Measurements from ENCODE around the gene HS6ST2.

Gene HS6ST2

GRCh38 chrX:132638313-132638712, 320.1 kb downstream of the HS6ST2 start (continued):
- TF ChIP-seq ZNF366 (tag by site-specific recombination; conservative IDR thresholded peaks at IDR 0.05) (peak; percentile 79), BCL11B (tag by site-specific recombination; IDR thresholded peaks at IDR 0.05; ENCODE audit: low read depth) (peak; percentile 33; the same call in 1 of the 2 replicates), ZNF777 (tag by site-specific recombination; IDR thresholded peaks at IDR 0.05; ENCODE audit: borderline replicate concordance) (no peak), ZNF24 (tag by site-specific recombination; IDR thresholded peaks at IDR 0.05) (0 out of 2 replicates have a peak, but pooled peaks have one; percentile 45), ZNF580 (tag by site-specific recombination; IDR thresholded peaks at IDR 0.05) (peak; percentile 65; the same call in 1 of the 2 replicates), TSHZ1 (tag by site-specific recombination; IDR thresholded peaks at IDR 0.05; ENCODE audit: borderline replicate concordance) (peak; percentile 74; the same call in 1 of the 2 replicates), IKZF3 (tag by site-specific recombination; IDR thresholded peaks at IDR 0.05) (peak; percentile 29; the same call in 1 of the 2 replicates), ZNF701 (tag by site-specific recombination; IDR thresholded peaks at IDR 0.05) (no peak), ZNF677 (tag by site-specific recombination; IDR thresholded peaks at IDR 0.05) (no peak), PRDM6 (tag by site-specific recombination; IDR thresholded peaks at IDR 0.05) (peak; percentile 47; the same call in 1 of the 2 replicates), ZBTB11 (tag by site-specific recombination; conservative IDR thresholded peaks at IDR 0.05; ENCODE audit: low read depth) (peak; percentile 29; the same call in 1 of the 2 replicates), ZIC2 (tag by site-specific recombination; IDR thresholded peaks at IDR 0.05) (0 out of 2 replicates have a peak, but pooled peaks have one; percentile 21), ZNF404 (tag by site-specific recombination; IDR thresholded peaks at IDR 0.05) (no peak), TCF7L2 (IDR thresholded peaks at IDR 0.05; ENCODE audit: borderline replicate concordance, low read depth, low read length) (peak; percentile 72), ZXDB (tag by site-specific recombination; IDR thresholded peaks at IDR 0.05) (peak; percentile 45; the same call in 1 of the 2 replicates), ZNF664 (tag by site-specific recombination; IDR thresholded peaks at IDR 0.05) (peak; percentile 41; the same call in 1 of the 2 replicates), ZNF629 (tag by site-specific recombination; IDR thresholded peaks at IDR 0.05) (peak; percentile 63), ZNF843 (tag by site-specific recombination; IDR thresholded peaks at IDR 0.05) (peak; percentile 93), ZFP69B (tag by site-specific recombination; IDR thresholded peaks at IDR 0.05) (peak; percentile 35; the same call in 1 of the 2 replicates)
- TF ChIP-seq, protein P1, sequence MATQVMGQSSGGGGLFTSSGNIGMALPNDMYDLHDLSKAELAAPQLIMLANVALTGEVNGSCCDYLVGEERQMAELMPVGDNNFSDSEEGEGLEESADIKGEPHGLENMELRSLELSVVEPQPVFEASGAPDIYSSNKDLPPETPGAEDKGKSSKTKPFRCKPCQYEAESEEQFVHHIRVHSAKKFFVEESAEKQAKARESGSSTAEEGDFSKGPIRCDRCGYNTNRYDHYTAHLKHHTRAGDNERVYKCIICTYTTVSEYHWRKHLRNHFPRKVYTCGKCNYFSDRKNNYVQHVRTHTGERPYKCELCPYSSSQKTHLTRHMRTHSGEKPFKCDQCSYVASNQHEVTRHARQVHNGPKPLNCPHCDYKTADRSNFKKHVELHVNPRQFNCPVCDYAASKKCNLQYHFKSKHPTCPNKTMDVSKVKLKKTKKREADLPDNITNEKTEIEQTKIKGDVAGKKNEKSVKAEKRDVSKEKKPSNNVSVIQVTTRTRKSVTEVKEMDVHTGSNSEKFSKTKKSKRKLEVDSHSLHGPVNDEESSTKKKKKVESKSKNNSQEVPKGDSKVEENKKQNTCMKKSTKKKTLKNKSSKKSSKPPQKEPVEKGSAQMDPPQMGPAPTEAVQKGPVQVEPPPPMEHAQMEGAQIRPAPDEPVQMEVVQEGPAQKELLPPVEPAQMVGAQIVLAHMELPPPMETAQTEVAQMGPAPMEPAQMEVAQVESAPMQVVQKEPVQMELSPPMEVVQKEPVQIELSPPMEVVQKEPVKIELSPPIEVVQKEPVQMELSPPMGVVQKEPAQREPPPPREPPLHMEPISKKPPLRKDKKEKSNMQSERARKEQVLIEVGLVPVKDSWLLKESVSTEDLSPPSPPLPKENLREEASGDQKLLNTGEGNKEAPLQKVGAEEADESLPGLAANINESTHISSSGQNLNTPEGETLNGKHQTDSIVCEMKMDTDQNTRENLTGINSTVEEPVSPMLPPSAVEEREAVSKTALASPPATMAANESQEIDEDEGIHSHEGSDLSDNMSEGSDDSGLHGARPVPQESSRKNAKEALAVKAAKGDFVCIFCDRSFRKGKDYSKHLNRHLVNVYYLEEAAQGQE (tag by site-specific recombination; IDR thresholded peaks at IDR 0.05) = no peak
- TF ChIP-seq, protein P2, sequence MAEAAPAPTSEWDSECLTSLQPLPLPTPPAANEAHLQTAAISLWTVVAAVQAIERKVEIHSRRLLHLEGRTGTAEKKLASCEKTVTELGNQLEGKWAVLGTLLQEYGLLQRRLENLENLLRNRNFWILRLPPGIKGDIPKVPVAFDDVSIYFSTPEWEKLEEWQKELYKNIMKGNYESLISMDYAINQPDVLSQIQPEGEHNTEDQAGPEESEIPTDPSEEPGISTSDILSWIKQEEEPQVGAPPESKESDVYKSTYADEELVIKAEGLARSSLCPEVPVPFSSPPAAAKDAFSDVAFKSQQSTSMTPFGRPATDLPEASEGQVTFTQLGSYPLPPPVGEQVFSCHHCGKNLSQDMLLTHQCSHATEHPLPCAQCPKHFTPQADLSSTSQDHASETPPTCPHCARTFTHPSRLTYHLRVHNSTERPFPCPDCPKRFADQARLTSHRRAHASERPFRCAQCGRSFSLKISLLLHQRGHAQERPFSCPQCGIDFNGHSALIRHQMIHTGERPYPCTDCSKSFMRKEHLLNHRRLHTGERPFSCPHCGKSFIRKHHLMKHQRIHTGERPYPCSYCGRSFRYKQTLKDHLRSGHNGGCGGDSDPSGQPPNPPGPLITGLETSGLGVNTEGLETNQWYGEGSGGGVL (tag by site-specific recombination; IDR thresholded peaks at IDR 0.05) = 0 out of 2 replicates have a peak, but pooled peaks have one; percentile 28
- TF ChIP-seq, protein P3, sequence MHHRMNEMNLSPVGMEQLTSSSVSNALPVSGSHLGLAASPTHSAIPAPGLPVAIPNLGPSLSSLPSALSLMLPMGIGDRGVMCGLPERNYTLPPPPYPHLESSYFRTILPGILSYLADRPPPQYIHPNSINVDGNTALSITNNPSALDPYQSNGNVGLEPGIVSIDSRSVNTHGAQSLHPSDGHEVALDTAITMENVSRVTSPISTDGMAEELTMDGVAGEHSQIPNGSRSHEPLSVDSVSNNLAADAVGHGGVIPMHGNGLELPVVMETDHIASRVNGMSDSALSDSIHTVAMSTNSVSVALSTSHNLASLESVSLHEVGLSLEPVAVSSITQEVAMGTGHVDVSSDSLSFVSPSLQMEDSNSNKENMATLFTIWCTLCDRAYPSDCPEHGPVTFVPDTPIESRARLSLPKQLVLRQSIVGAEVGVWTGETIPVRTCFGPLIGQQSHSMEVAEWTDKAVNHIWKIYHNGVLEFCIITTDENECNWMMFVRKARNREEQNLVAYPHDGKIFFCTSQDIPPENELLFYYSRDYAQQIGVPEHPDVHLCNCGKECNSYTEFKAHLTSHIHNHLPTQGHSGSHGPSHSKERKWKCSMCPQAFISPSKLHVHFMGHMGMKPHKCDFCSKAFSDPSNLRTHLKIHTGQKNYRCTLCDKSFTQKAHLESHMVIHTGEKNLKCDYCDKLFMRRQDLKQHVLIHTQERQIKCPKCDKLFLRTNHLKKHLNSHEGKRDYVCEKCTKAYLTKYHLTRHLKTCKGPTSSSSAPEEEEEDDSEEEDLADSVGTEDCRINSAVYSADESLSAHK (tag by site-specific recombination; IDR thresholded peaks at IDR 0.05) = peak; percentile 73; the same call in 1 of the 2 replicates
